ENCODE results near the gene SERPINA9. TPM values are rescaled to one million over a fixed set of nuclear protein-coding genes. Genes with fewer than 3 reads are reported as not detected.
A peak's percentile ranks its signal among the peaks of the same experiment; 100 is the strongest.
"Not testable (repeated sequence)": the region's sequence is repeated elsewhere in the genome, so short reads cannot be mapped to it uniquely, and the experiment has no call there.

The SERPINA9 gene
- total RNA-seq, 1 donor from 2014 or later: not detected

- no peak for DNase-seq (ENCODE audit: low spot score in 2 of 2)
- Histone ChIP-seq H3K27me3 (no peaks in the 10 kb centered on the region), H3K9me3 (no peaks in the 10 kb centered on the region), H3K27ac (no peak overlapping the region), H3K36me3 (no peaks in the 10 kb centered on the region), H3K4me1 (peaks cover 0 to 6% of the 10 kb centered on the region in 2 donors), H3K4me3 (no peak overlapping the region)
- TF ChIP-seq CTCF (IDR thresholded peaks at IDR 0.05): peak; percentile 82 to 99 (median 87)
- intact Hi-C loops (cut with DNase I): loop anchor here (2.0 to 10.0 kb wide), 2 partner anchors 131 to 351 kb away; no protein-coding TSS in a partner anchor
Observed at GRCh38 chr14:94485944-94486841, 10.2 kb upstream of the SERPINA9 start.

GRCh38 chr14:94484481-94484880 lies 8.5 kb upstream of the SERPINA9 start:
- no peak overlapping the region for H3K27ac ChIP-seq
- intact Hi-C loops (cut with DNase I): loop anchor here (10.0 kb wide), 1 partner anchor 350 kb away; no protein-coding TSS in a partner anchor
- H3K27me3 ChIP-seq: no peaks in the 10 kb centered on the region
- no peak for TF ChIP-seq CTCF (IDR thresholded peaks at IDR 0.05)
- H3K4me3 ChIP-seq: no peak overlapping the region
- peaks cover 0 to under 1% of the 10 kb centered on the region in 2 donors for H3K9me3 ChIP-seq
- DNase-seq (ENCODE audit: low spot score in 2 of 2): no peak
- H3K36me3 ChIP-seq: no peaks in the 10 kb centered on the region
- H3K4me1 ChIP-seq: peaks cover 0 to 6% of the 10 kb centered on the region in 2 donors

DNA sequence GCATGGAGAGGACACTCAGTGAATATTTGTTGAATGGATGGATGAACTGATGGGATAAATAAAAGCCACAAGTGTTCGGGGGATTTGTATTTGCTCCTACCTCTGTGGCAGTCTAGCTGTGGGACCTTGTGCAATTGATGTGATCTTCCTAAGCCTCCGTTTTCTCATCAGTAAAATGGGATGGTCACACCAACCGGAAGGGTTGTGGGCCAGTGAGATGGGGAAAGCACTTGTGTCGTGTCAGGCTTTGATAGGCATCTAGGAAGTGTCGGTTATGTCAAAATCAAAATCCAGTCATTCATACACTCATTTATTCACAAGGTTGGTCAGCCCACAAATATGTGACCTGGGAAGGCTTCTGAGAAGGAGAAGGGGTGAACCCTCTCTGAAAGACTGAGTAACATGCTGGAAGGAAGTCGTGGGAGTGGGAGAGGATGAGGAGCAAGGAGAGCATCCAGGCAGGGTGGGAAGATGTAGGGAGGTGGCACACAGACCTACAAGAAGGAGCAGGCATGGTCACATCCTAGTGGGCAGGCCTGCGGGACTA lies 7.8 kb upstream of the SERPINA9 start:
- H3K27me3 ChIP-seq: no peaks in the 10 kb centered on the region
- H3K27ac ChIP-seq: no peak overlapping the region
- TF ChIP-seq CTCF (IDR thresholded peaks at IDR 0.05): no peak
- no peaks in the 10 kb centered on the region for H3K36me3 ChIP-seq
- DNase-seq (ENCODE audit: low spot score in 2 of 2): no peak
- intact Hi-C loops (cut with DNase I): loop anchor here (10.0 kb wide), 1 partner anchor 349 kb away; no protein-coding TSS in a partner anchor
- H3K9me3 ChIP-seq: peaks cover 0 to 5% of the 10 kb centered on the region in 2 donors
- no peak overlapping the region for H3K4me3 ChIP-seq
- H3K4me1 ChIP-seq: peaks cover 0 to 6% of the 10 kb centered on the region in 2 donors

GRCh38 chr14:94483071-94483451 lies 7.1 kb upstream of the SERPINA9 start:
- peaks cover 0 to 5% of the 10 kb centered on the region in 2 donors for H3K9me3 ChIP-seq
- H3K27ac ChIP-seq: no peak overlapping the region
- intact Hi-C loops (cut with DNase I): loop anchor here (10.0 kb wide), 1 partner anchor 348 kb away; no protein-coding TSS in a partner anchor
- TF ChIP-seq CTCF (IDR thresholded peaks at IDR 0.05): no peak
- no peaks in the 10 kb centered on the region for H3K27me3 ChIP-seq
- H3K4me3 ChIP-seq: no peak overlapping the region
- H3K36me3 ChIP-seq: no peaks in the 10 kb centered on the region
- DNase-seq (ENCODE audit: low spot score in 2 of 2): no peak
- peaks cover 0 to 6% of the 10 kb centered on the region in 2 donors for H3K4me1 ChIP-seq

- not testable (repeated sequence) for H3K4me3 ChIP-seq; H3K36me3 ChIP-seq; H3K27ac ChIP-seq; H3K4me1 ChIP-seq; H3K27me3 ChIP-seq; H3K9me3 ChIP-seq; DNase-seq (ENCODE audit: low spot score in 2 of 2)
- intact Hi-C loops (cut with DNase I): loop anchor here (10.0 kb wide), 1 partner anchor 348 kb away; no protein-coding TSS in a partner anchor
Observed at GRCh38 chr14:94482132-94483070, 6.4 kb upstream of the SERPINA9 start.
